ENCODE results near the gene HOXB8.

DNA sequence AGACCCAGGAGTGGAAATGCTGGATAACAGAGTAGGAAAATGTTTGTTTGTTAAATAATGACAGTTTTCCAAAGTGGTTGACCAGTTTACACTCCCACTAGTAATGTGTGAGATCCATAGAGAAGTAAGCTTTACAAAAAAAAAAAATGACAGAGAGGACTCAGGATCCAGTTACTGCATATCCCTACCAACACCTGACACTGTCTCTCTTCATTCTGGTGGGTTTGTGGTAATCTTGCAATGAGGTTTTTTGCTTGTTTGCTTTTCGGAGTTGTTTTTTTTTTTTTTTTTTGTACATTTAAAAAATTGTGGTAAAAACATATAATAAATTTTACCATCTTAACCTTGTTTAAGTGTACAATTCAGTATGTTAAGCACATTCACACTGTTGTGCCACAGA lies 34.6 kb upstream of the HOXB8 start:
- TF ChIP-seq POLR2A (IDR thresholded peaks at IDR 0.05; ENCODE audit: low read depth, low read length) (no peak), TAF1 (IDR thresholded peaks at IDR 0.05; ENCODE audit: borderline replicate concordance, low read depth, low read length) (no peak)

Data from GM12892 (cell line).